ENCODE data around the gene PPEF2.

The PPEF2 gene

GRCh38 chr4:75822416-75822815 lies 79.8 kb downstream of the PPEF2 start:
- DNase-seq, result no peak

DNA sequence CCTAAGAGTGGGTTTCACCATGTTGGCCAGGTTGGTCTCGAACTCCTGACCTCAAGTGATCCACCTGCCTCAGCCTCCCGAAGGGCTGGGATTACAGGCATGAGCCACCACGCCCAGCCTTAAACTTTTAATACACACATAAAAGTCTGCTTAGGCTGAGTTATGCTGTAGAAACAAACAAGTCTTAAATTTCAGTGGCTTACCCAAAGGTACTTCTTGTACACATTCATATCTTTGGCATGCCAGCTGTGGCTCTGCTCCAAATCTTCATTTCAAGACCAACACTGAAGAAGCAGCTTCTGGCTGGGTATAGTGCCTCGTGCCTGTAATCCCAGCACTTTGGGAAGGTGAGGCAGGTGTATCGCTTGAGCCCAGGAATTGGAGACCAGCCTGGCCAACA lies 80.3 kb downstream of the PPEF2 start:
- DNase-seq, result no peak

GRCh38 chr4:75821216-75821615 lies 81.0 kb downstream of the PPEF2 start:
- DNase-seq, result no peak

DNA sequence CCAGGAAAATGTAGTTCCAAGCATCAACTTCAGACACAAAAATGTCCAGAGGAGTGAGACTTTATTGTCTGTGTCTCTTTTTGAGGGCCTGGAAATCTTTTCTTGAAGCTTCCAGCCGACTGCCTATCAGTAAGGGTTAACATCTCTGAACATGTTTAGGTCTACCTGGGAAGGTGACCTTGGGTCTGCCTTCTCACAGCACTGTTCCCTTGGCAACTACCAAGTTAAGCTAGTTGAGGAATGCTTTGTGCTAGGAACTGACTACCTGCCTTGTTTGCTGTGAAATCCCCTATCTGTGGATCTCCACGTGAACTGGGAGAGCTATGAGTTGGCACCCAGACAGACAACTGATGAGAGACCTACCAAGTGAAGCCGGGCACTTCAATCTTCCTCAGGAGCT lies 81.6 kb downstream of the PPEF2 start:
- no peak for DNase-seq

- DNase-seq, result no peak
Observed at GRCh38 chr4:75820197-75820596, 82.1 kb downstream of the PPEF2 start.

GRCh38 chr4:75819121-75819520 lies 83.1 kb downstream of the PPEF2 start:
- DNase-seq, result no peak

DNA sequence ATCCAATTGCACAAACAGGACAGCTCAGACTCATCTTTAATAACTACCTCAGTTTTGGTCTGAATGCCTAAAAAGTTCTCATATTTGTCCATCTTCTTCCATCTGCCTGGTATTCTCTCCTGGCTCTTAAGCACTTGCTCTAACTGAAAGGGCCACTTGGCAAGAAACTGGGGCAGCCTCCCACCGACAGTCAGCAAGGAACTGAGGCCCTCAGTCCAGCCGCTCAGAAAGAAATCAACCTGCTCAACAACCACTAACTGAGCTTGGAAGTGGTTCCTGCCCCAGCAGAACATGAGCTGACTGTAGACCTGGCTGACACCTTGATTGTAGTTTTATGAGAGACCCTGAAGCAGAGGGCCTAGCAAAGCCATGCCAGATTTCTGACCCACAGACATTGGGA lies 84.4 kb downstream of the PPEF2 start:
- DNase-seq, result no peak

All from NCI-H345 (cell line).